NCI-H748 treated with DMSO at 0.1 percent for 48 hours (cell line): ENCODE data around the gene SLC6A17.

Experiments used
- DNase-seq: peaks from one replicate; lab custom pipeline; 2025; lab: John Stamatoyannopoulos, UW

The SLC6A17 gene

DNA sequence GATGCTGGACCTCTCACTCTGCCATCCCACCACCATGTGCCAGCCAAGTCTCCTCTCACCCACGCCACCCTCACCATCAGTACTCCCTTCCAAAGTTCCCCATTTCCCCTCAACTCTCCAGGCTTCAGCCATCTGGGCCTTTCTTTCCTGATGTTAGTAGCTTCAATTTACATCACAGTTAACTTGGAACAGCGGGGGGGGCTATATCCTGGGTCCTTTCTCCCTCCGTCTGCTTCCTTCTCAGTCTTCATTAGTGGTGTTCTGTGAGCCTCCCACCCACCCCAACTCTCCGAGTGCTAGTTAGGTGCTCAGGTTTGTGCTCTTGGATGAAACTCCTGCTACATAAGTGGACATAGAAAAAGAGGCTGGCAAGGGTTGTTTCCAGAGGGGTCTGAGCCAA is 91.8 kb downstream of the SLC6A17 start:
- DNase-seq = no peak

DNA sequence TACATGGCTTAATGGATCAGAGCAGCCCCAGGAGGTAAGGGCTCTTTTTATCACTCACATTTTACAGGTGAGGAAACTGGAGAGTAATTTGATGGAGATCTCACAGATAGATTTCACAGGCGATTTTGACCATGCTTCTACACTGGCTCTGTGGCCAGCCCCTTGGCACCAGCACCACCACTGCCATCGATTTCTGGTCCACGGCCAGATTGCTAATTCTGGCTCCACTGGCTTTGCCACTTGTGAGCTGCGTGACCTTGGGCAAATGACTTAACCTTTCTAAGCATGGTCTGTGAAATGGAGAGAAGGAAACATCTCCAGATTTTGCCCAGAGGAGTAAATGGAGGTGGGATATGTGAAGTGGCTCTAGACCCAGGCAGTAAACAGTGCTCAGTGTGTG is 92.4 kb downstream of the SLC6A17 start:
- no peak for DNase-seq

DNA sequence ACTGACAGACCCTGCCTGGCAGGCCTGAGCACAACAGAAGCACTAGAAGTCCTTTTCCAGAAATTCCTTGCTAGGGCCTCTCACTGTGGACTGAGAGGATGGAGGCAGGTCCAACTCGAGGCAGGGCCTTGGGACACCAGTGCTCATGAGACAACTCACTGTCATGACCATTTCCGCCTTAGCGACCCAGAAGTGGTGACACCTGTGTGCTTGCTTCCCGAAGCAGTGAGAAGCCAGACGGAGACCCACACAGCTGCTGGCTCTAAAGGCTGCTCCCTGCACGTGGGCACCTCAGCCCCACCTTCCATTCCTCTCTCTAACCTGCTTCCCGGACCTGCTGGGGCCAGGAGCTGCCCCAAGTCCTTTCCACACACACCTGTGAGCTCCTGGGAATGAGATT is 92.9 kb downstream of the SLC6A17 start:
- no peak for DNase-seq

- DNase-seq = no peak
Measured at GRCh38 chr1:110243574-110243973, 93.3 kb downstream of the SLC6A17 start.

DNA sequence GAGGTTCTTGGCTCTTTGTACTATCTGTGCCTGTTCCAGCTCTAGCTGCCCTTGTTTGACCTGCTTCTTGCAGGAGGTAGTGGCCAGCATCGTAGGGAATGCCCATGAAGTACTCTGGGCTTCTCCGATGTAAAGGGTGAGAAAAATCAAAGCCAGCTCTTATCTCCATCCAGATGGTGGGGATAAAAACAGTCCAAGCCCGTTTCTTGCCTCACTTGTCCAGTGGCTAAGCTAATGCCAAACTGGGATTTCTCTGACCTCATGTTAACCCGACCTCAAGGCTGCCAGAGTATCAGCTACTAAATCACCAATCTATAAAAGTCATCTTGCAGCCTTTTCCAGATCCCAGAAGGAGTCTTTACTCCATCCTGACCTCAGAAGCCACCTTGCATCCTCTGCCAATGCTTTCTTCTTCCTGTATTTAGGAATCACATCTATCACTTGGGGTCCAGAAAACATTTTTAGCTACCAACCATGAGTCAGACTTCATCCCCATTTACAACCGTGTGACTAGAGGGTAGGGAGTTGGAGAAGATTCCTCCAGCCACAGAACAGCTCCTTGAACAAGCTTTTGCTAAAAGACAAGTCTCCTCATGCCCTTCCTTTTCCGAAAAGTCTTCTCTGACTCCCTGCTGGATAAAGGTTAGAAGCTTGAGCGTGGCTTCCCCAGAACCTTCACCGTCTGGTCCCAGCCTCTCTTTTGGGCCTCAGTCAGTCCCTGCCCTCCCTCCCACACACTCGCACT is 95.8 kb downstream of the SLC6A17 start:
- no peak for DNase-seq

DNA sequence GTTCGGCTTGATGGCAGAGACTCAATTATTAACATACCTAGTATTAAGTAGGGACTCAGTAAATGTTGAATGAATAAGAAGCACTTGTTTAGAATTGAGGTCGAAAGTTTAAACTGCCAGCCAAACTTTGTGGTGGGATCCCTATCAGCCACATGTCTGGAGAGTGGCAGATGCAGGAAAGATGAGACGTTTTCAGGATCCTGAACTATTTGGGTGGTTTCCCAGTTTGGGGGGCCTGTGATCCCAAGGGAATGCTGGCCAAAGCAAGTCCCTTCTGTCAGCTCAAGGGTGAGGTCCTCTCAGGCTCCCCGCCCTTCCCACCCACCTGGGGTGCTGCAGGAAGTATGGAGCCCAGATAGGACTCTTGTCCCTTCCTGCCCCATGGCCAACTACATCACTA is 98.5 kb downstream of the SLC6A17 start:
- DNase-seq = no peak

DNA sequence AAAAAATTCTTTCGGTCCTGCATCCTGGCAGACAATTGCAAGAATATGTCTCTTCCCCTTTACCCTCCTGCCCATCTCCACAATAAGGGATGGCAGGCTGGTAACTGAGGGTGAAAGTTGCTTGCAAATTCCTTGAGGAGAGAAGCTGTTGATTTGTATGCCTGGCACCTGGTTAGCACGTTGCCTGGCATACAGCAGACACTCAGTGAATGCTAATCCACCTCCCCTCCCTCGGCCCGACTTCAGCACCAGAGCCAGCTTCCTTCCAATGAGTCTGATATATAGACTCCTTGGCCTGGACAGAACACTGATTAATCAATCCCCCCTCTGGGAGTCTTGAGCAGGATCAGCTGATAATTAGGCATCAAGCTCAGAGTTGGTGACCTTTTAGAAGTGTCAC is 99.0 kb downstream of the SLC6A17 start:
- DNase-seq = no peak

DNA sequence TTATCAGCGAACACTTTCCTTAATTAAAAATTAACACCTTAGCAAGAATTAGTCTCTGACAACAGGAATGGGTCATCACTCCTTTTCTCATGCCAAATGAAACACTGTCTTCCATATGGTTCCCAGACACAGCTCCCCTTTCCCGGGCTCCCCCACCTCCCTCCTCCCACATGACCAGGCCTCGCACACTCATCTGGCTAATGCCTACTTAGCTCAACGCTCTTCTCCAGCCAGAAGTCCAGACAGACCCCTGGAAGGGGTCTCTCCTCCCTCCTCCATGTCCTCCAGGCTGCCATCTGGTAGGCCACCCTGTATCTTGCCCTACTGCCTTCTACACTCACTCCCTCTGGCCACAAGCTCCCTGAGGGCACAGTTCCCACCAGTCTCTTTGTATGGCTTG is 99.7 kb downstream of the SLC6A17 start:
- DNase-seq = no peak

DNA sequence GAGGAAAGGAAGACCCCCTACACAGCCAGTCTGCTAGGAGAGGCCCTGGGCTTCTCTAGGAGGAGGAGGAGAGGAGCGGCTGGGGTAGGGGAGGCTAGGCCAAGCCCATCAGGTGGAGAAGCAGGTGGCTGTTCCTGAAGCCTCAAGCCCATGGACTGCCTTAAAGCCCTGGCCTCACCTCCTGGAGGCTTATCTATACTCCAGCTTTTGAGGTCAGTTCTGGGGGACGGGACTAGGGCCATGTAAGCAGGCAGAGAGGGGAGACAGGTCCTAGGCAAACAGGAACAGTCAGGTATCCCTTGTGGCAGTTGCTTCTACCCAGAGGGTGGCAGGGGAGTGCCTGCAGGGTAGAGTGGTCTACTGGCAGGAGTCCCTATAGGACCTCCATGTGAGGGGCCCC is 100.5 kb downstream of the SLC6A17 start:
- DNase-seq = no peak
